Tibial nerve (tissue), 4 donors: ENCODE data around the gene ACAP1. TPM values are rescaled to one million over a fixed set of nuclear protein-coding genes. Genes with fewer than 3 reads are reported as not detected.
"Not testable (repeated sequence)": the region's sequence is repeated elsewhere in the genome, so short reads cannot be mapped to it uniquely, and the experiment has no call there.

Experiments
- DNase-seq, 2 donors: peaks; one replicate each; pipeline ENCODE4 v3.0.0-alpha.2; 2019; ENCODE audit warnings: low spot score in 2 of 2
- H3K27ac ChIP-seq, 4 donors: fragments of 200-600 bp; sonication (generic) in 3 of 4; one replicate each; pipeline ENCODE4 v1.5.1; 2017 to 2019; ENCODE audit warnings: mild to moderate bottlenecking in 1 of 4
- H3K27me3 ChIP-seq, 2 donors: fragments of 200-600 bp; sonication (generic) in 1 of 2; one replicate each; pipeline versions ENCODE4 v1.5.1 to v1.6.0; 2017 to 2019
- H3K36me3 ChIP-seq, 3 donors: fragments of 200-600 bp; sonication (generic); one replicate each; pipeline ENCODE4 v1.5.1; 2018 to 2019
- H3K4me1 ChIP-seq, 4 donors: fragments of 200-600 bp; sonication (generic) in 3 of 4; one replicate each; pipeline ENCODE4 v1.5.1; 2017 to 2019
- H3K4me3 ChIP-seq, 4 donors: fragments of 200-600 bp; sonication (generic) in 3 of 4; one replicate each; pipeline ENCODE4 v1.5.1; 2017 to 2019; ENCODE audit warnings: mild to moderate bottlenecking in 1 of 4, moderate library complexity in 1 of 4
- H3K9me3 ChIP-seq, 4 donors: fragments of 200-600 bp; sonication (generic) in 3 of 4; one replicate each; pipeline ENCODE4 v1.5.1; 2017 to 2019
- EP300 ChIP-seq, 2 donors: sonication (generic); formaldehyde crosslinking; IDR thresholded peaks; one replicate each; pipeline ENCODE4 v1.6.1; 2017; ENCODE audit warnings: antibody characterized with exemption in 2 of 2, mild to moderate bottlenecking in 1 of 2
- POLR2A ChIP-seq, 2 donors: fragments of 450-650 bp; IDR thresholded peaks; one replicate each; pipeline ENCODE4 v1.6.1; 2017; ENCODE audit warnings: antibody characterized with exemption in 2 of 2, mild to moderate bottlenecking in 2 of 2, moderate library complexity in 2 of 2
- WGBS, 2 donors: methylation state at CpG; one replicate each; pipeline ENCODE4 v1.1.5; 2018; 5-methylcytosine and 5-hydroxymethylcytosine counted together
- total RNA-seq, 4 donors: library from RNA; depleted of rRNA; stranded (reverse); fragments of >200 nt; gene quantifications; one replicate each; pipeline ENCODE4 v1.1.0, GENCODE V29; 2016
- TF ChIP-seq, protein P1 (sequence below), 5 experiments: fragments of 200-600 bp in 3 of 5; fragments of 450-650 bp in 2 of 5; sonication (generic) in 3 of 5; IDR thresholded peaks; one replicate each; pipeline ENCODE4 v1.5.1; 2016 to 2019; ENCODE audit warnings: antibody characterized with exemption in 5 of 5, mild to moderate bottlenecking in 3 of 5, moderate library complexity in 2 of 5

The ACAP1 gene
- total RNA-seq, 4 donors from 2014 or later: 8.1 to 33.1 (median 11.2) TPM

DNA sequence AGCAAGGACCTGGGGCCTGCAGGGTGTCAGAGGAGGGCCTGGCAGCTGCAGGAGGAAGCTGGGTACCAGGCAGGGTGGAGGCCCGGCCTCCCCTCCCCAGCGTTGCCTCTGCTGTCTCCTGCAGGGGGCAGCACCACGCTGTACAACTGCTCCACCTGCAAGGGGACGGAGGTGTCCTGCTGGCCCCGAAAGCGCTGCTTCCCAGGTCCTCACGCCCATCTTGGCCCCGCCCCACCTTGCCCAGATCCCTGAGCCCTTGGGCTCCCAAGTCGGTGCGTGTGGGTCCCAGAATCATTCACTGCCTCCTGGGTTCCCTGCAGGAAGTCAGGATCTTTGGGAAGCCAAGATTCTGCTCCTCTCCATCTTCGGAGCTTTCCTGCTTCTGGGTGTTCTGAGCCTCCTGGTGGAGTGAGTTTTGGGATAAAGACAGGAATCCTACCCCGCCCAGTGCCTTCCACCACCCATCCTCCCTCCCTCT is 19.8 kb downstream of the ACAP1 start:
- WGBS, 2 donors: 5 to 10% methylated on average over 5 to 12 of the region's 12 CpGs
- TF ChIP-seq, protein P1, sequence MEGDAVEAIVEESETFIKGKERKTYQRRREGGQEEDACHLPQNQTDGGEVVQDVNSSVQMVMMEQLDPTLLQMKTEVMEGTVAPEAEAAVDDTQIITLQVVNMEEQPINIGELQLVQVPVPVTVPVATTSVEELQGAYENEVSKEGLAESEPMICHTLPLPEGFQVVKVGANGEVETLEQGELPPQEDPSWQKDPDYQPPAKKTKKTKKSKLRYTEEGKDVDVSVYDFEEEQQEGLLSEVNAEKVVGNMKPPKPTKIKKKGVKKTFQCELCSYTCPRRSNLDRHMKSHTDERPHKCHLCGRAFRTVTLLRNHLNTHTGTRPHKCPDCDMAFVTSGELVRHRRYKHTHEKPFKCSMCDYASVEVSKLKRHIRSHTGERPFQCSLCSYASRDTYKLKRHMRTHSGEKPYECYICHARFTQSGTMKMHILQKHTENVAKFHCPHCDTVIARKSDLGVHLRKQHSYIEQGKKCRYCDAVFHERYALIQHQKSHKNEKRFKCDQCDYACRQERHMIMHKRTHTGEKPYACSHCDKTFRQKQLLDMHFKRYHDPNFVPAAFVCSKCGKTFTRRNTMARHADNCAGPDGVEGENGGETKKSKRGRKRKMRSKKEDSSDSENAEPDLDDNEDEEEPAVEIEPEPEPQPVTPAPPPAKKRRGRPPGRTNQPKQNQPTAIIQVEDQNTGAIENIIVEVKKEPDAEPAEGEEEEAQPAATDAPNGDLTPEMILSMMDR (IDR thresholded peaks at IDR 0.05): peak; percentile 78 to 93 (median 89)
- no peak for TF ChIP-seq EP300 (IDR thresholded peaks at IDR 0.05)
- TF ChIP-seq POLR2A (IDR thresholded peaks at IDR 0.05): no peak
- no peaks in the 10 kb centered on the region for H3K9me3 ChIP-seq
- DNase-seq: peak; percentile 58 to 79
- peaks cover 0 to 56% (median 29%) of the 10 kb centered on the region in 4 donors for H3K4me1 ChIP-seq
- peak overlapping the region; percentile 91 to 100 (median 96) for H3K27ac ChIP-seq
- H3K36me3 ChIP-seq: no peaks in the 10 kb centered on the region
- no peaks in the 10 kb centered on the region for H3K27me3 ChIP-seq
- peak overlapping the region in 3 of 4 donors; percentile 10 to 71 (median 26) for H3K4me3 ChIP-seq

DNA sequence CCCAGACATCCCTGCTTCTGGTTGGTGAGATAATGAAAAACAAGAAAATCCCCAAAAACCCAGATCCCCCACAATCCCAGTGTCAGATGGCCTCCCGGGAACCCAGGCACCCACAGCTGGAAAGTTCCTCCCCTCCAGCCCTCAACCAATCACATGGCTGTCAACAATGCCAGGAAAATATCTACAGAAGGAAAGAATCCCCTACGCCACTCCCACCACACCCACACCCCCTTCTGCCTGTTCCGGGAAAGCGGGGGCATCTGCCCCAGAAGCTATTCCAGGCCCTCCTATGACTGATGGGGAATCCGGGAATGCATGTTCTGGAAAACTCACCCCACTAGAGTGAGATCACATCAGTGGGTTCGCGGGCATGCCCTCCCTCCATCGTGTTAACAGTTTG is 20.4 kb downstream of the ACAP1 start:
- Histone ChIP-seq H3K9me3 (no peaks in the 10 kb centered on the region), H3K4me3 (peak overlapping the region in 3 of 4 donors; percentile 10 to 71 (median 26)), H3K4me1 (peaks cover 0 to 56% (median 29%) of the 10 kb centered on the region in 4 donors), H3K36me3 (no peaks in the 10 kb centered on the region), H3K27ac (peak overlapping the region; percentile 91 to 100 (median 96)), H3K27me3 (no peaks in the 10 kb centered on the region)
- WGBS, 2 donors: 29 to 34% methylated on average over 8 of the region's 8 CpGs
- DNase-seq: no peak
- TF ChIP-seq, protein P1 (IDR thresholded peaks at IDR 0.05): no peak
- peak; percentile 28 to 83 for TF ChIP-seq EP300 (IDR thresholded peaks at IDR 0.05)
- peak in 1 of 2 donors; percentile 38 for TF ChIP-seq POLR2A (IDR thresholded peaks at IDR 0.05)

DNA sequence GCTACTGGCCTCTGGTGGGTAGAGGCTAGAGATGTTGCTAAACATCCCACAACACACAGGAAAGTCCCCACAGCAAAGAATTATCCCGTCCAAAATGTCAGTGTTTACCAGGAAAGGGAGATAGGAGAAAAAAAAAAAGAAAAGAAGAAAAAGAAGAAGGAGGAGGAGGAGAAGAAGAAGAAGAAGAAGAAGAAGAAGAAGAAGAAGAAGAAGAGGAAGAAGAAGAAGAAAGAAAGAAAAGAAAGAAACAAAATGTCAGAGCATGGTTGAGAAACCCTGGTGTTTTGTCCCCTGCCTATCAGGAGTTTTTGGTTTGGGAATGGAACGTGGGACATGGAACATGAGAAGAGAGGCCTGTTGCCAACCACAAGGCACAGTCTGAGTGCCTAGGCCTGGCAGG is 21.1 kb downstream of the ACAP1 start:
- Histone ChIP-seq H3K9me3 (no peaks in the 10 kb centered on the region), H3K27me3 (no peaks in the 10 kb centered on the region), H3K4me1 (peaks cover 0 to 54% (median 29%) of the 10 kb centered on the region in 4 donors), H3K4me3 (no peak overlapping the region), H3K36me3 (no peaks in the 10 kb centered on the region), H3K27ac (peak overlapping the region; percentile 91 to 100 (median 96))
- 40 to 54% methylated on average over 2 of the region's 2 CpGs for WGBS, 2 donors
- no peak for DNase-seq
- TF ChIP-seq EP300 (IDR thresholded peaks at IDR 0.05): no peak
- TF ChIP-seq POLR2A (IDR thresholded peaks at IDR 0.05): no peak
- TF ChIP-seq, protein P1 (IDR thresholded peaks at IDR 0.05): no peak

DNA sequence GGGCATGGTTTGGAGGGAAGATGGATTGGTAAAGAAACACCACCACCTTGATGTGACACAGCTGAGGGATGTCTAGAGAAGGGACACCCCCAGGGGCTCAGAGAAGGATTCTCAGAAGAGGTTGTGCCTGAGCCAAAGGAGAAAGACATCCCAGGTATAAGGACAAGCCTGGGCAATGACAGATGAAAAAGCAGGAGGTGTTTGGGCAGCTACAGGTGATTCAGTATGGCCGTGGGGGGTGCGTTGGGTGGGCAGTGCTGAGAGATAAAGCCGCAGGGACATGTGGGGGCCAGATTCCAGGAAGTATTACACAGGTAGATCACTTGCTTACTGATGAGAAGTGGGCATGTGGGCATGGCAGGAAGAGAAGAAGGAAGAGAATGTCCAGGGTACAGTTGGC is 25.6 kb downstream of the ACAP1 start:
- no peak for DNase-seq
- Histone ChIP-seq H3K27me3 (no peaks in the 10 kb centered on the region), H3K9me3 (no peaks in the 10 kb centered on the region), H3K4me3 (no peak overlapping the region), H3K27ac (no peak overlapping the region), H3K36me3 (no peaks in the 10 kb centered on the region), H3K4me1 (peaks cover 0 to 9% (median 3%) of the 10 kb centered on the region in 4 donors)
- WGBS, 2 donors: 54 to 76% methylated on average over 3 of the region's 3 CpGs
- TF ChIP-seq EP300 (IDR thresholded peaks at IDR 0.05): no peak
- TF ChIP-seq, protein P1 (IDR thresholded peaks at IDR 0.05): no peak

DNA sequence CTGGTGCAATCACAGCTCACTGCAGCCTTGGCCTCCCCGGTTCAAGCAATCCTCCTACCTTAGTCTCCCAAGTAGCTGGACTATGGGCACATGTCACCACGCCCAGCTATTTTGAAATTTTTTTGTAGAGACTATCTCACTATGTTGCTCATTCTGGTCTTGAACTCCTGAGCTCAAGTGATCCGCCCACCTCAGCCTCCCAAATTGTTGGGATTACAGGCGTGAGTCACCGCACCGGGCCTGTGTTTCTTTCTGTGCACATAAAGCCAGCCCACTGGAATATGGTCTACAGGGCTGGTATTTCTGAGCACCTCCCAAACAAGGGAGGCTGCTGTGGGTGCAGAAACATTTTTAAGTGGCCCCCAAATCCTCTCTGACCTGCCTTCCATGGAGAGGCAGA is 27.0 kb downstream of the ACAP1 start:
- 86 to 90% methylated on average over 6 of the region's 6 CpGs for WGBS, 2 donors
- DNase-seq: no peak
- H3K9me3 ChIP-seq: no peaks in the 10 kb centered on the region

DNA sequence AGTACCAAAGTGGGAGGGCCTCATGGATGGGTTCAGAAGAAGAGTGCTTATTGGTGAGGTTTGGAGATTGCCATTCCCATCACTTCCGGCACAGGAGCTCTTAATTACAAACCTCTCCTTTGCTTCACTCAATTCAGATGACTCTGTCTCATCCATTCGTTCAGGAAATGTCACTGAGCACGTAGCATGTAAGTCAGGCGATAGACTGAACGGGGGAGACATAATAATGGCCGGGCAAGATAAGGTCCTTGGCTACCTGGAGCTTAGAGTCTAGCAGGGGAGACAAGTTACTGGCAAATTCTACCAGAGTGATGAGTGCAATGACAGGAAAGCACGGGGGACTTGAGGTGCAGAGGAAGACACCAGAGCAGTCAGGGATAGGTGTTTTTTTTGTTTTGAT is 29.6 kb downstream of the ACAP1 start:
- not testable (repeated sequence) for H3K4me1 ChIP-seq, H3K27me3 ChIP-seq, H3K36me3 ChIP-seq, H3K4me3 ChIP-seq, DNase-seq, H3K27ac ChIP-seq, H3K9me3 ChIP-seq
- 92 to 93% methylated on average over 6 to 7 of the region's 7 CpGs for WGBS, 2 donors

More for the DNA sequence above, 27.0 kb downstream of the ACAP1 start:
- TF ChIP-seq EP300 (IDR thresholded peaks at IDR 0.05) (no peak), POLR2A (IDR thresholded peaks at IDR 0.05) (no peak)
- TF ChIP-seq, protein P1 (IDR thresholded peaks at IDR 0.05): no peak
- Histone ChIP-seq H3K27ac (no peak overlapping the region), H3K36me3 (no peaks in the 10 kb centered on the region), H3K27me3 (no peaks in the 10 kb centered on the region), H3K4me3 (no peak overlapping the region), H3K4me1 (no peaks in the 10 kb centered on the region)
